Activated B cell treated with CpG ODN at 0.5 μM for 24 hours (primary cell): ENCODE results near the gene GABRG3. TPM values are rescaled to one million over a fixed set of nuclear protein-coding genes. Genes with fewer than 3 reads are reported as not detected.

Experiments used
- ATAC-seq: fragments of 200-7000 bp; cut with Tn5 transposase; one replicate; pipeline ENCODE4 v1.10.0; 2021; ENCODE audit warnings: low read depth, mild to moderate bottlenecking, moderate library complexity
- CTCF ChIA-PET: fragments of 350-600 bp; sonication (Branson Sonifier 250); formaldehyde crosslinking; loops from one replicate; lab custom pipeline; 2021; ENCODE audit warnings: antibody characterized with exemption; lab: Charles Lee
- POLR2A ChIA-PET: fragments of 350-600 bp; sonication (Branson Sonifier 250); formaldehyde crosslinking; loops from one replicate; lab custom pipeline; 2021; ENCODE audit warnings: antibody characterized with exemption; lab: Charles Lee
- DNase-seq: peaks from one replicate; pipeline ENCODE4 v3.0.0; 2022
- H3K27ac Mint-ChIP-seq: one replicate; pipeline ENCODE4 v1.8.0; 2020; ENCODE audit warnings: mixed read lengths
- H3K27me3 Mint-ChIP-seq: one replicate; pipeline ENCODE4 v1.8.0; 2021; ENCODE audit warnings: mixed read lengths
- H3K36me3 Mint-ChIP-seq: one replicate; pipeline ENCODE4 v1.8.0; 2021; ENCODE audit warnings: low read depth, mixed read lengths
- H3K4me1 Mint-ChIP-seq: one replicate; pipeline ENCODE4 v1.8.0; 2021; ENCODE audit warnings: mixed read lengths
- H3K4me3 Mint-ChIP-seq: one replicate; pipeline ENCODE4 v1.8.0; 2020; ENCODE audit warnings: mild to moderate bottlenecking, mixed read lengths
- H3K9me3 Mint-ChIP-seq: one replicate; pipeline ENCODE4 v1.8.0; 2020; ENCODE audit warnings: mixed read lengths
- CTCF ChIP-seq: fragments of 200-600 bp; IDR thresholded peaks from one replicate; pipeline ENCODE4 v1.8.0; 2022; ENCODE audit warnings: antibody characterized with exemption, mild to moderate bottlenecking
- intact Hi-C: fragments of 100-400 bp; cut with micrococcal nuclease; formaldehyde crosslinking; loops from one replicate; pipeline ENCODE4 v1.15.1; 2024
- total RNA-seq: library from RNA; stranded (reverse); gene quantifications from 2 replicates; pipeline ENCODE4 v1.2.3, GENCODE V29; 2022

The GABRG3 gene
- total RNA-seq, 1 donor from 2014 or later, result not detected

DNA sequence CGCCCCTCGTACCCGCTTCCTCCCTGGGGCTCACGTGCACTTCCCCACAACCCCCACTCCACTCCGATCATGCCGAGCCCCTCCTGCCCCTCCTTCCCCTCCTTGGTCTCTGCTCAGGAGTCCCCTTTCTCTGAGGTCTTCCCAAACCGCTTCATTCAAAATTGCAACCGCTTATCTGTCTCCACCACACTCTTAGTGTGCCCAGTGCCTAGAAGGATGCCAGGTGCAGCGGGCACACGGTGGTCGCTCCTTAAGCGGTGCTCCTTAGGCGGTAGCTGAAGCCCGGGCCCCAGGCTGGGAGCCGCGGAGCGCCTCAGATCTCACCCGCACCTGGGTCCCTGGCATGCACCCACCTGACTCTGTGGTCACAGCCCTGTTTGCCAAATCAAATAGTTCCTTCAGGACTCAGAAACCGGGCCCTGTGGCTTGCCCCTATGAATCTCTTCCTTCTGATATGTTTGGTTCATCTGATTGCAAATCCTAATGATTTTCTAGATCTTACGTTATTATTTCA is 603.6 kb downstream of the GABRG3 start:
- H3K4me3 Mint-ChIP-seq, result no peak overlapping the region
- ChIA-PET CTCF (no interaction called here), POLR2A (no interaction called here)
- DNase-seq (no peak), ATAC-seq (no peak)
- TF ChIP-seq CTCF, result no peak
- no peak overlapping the region for H3K27ac Mint-ChIP-seq
- peaks cover 2% of the 10 kb centered on the region for H3K9me3 Mint-ChIP-seq
- no peaks in the 10 kb centered on the region for H3K36me3 Mint-ChIP-seq
- H3K4me1 Mint-ChIP-seq, result no peaks in the 10 kb centered on the region
- intact Hi-C loops, result no loop called here
- no peaks in the 10 kb centered on the region for H3K27me3 Mint-ChIP-seq

GRCh38 chr15:27575521-27575920 is 604.5 kb downstream of the GABRG3 start:
- H3K9me3 Mint-ChIP-seq, result peaks cover 2% of the 10 kb centered on the region
- no peaks in the 10 kb centered on the region for H3K4me1 Mint-ChIP-seq
- no peaks in the 10 kb centered on the region for H3K36me3 Mint-ChIP-seq
- ChIA-PET POLR2A (no interaction called here), CTCF (no interaction called here)
- DNase-seq (no peak), ATAC-seq (no peak)
- H3K4me3 Mint-ChIP-seq, result no peak overlapping the region
- H3K27ac Mint-ChIP-seq, result no peak overlapping the region
- intact Hi-C loops, result no loop called here
- H3K27me3 Mint-ChIP-seq, result no peaks in the 10 kb centered on the region
- TF ChIP-seq CTCF, result no peak

- H3K27me3 Mint-ChIP-seq, result no peaks in the 10 kb centered on the region
- no peak for TF ChIP-seq CTCF
- intact Hi-C loops, result no loop called here
- POLR2A ChIA-PET, result no interaction called here
- no peaks in the 10 kb centered on the region for H3K4me1 Mint-ChIP-seq
- CTCF ChIA-PET, result no interaction called here
- H3K9me3 Mint-ChIP-seq, result peaks cover 2% of the 10 kb centered on the region
- ATAC-seq (no peak), DNase-seq (no peak)
- no peaks in the 10 kb centered on the region for H3K36me3 Mint-ChIP-seq
- H3K4me3 Mint-ChIP-seq, result no peak overlapping the region
- H3K27ac Mint-ChIP-seq, result no peak overlapping the region
Measured at GRCh38 chr15:27576576-27576975, 605.6 kb downstream of the GABRG3 start.

GRCh38 chr15:27579738-27580137 is 608.8 kb downstream of the GABRG3 start:
- ATAC-seq (no peak), DNase-seq (no peak)
- Mint-ChIP-seq H3K27ac (no peak overlapping the region), H3K4me3 (no peak overlapping the region), H3K9me3 (peaks cover 3% of the 10 kb centered on the region), H3K27me3 (no peaks in the 10 kb centered on the region), H3K36me3 (no peaks in the 10 kb centered on the region), H3K4me1 (no peaks in the 10 kb centered on the region)
- no peak for TF ChIP-seq CTCF
- ChIA-PET CTCF (no interaction called here), POLR2A (no interaction called here)
- intact Hi-C loops, result no loop called here

- H3K4me1 Mint-ChIP-seq, result no peaks in the 10 kb centered on the region
- DNase-seq (no peak), ATAC-seq (no peak)
- POLR2A ChIA-PET, result no interaction called here
- H3K36me3 Mint-ChIP-seq, result no peaks in the 10 kb centered on the region
- CTCF ChIA-PET, result no interaction called here
- H3K4me3 Mint-ChIP-seq, result no peak overlapping the region
- H3K9me3 Mint-ChIP-seq, result peaks cover 3% of the 10 kb centered on the region
- intact Hi-C loops, result no loop called here
- TF ChIP-seq CTCF, result no peak
- no peak overlapping the region for H3K27ac Mint-ChIP-seq
- H3K27me3 Mint-ChIP-seq, result no peaks in the 10 kb centered on the region
Measured at GRCh38 chr15:27582726-27583410, 611.9 kb downstream of the GABRG3 start.
